Stimulated activated CD4-positive, alpha-beta T cell treated with anti-CD3 and anti-CD28 coated beads, Interleukin-4, amount 100 ng/mL, for 1 hour (primary cell): ENCODE data around the gene EHBP1.
"Not testable (repeated sequence)": the region's sequence is repeated elsewhere in the genome, so short reads cannot be mapped to it uniquely, and the experiment has no call there.

ENCODE experiments used
- DNase-seq: peaks from one replicate; pipeline ENCODE4 v3.0.0-alpha.2; 2020

Gene EHBP1

DNA sequence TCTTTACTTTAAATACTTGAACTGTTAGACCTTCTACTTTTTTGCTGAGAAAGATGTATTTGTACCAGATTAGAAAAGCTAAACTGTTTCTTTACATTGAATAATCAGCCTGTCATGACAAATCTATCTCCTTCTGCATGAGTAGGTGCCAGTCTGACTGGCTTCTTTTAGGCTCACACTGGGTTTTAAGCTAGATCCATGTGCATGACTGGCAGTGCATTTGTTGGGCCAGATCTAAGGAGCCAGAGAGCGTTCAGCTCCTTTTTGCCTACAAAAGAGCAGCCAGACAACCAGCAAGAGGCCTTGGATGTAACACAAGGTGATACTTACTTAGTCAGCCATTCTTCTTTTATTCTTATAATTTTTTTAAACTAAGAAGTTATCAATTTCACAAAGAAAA, 263.2 kb downstream of the EHBP1 start:
- no peak for DNase-seq

DNA sequence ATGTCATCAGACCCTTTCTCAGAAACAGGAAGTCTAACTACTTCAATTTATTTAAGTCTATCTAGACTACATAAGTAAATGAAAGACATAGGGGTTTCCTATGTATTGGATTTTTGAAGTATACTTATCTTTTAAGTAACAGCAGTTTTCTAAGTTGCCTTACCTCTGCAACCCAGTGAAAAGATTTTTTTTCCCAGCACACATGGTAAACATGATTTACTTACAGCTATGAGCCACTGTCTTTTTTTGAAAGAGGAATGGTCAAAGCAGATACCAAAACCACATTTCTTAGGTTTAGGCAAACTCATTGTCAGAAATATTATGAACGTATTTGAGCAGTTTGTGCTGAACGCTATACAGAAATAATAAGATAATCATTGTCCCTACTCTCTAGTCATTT, 266.4 kb downstream of the EHBP1 start:
- no peak for DNase-seq

DNA sequence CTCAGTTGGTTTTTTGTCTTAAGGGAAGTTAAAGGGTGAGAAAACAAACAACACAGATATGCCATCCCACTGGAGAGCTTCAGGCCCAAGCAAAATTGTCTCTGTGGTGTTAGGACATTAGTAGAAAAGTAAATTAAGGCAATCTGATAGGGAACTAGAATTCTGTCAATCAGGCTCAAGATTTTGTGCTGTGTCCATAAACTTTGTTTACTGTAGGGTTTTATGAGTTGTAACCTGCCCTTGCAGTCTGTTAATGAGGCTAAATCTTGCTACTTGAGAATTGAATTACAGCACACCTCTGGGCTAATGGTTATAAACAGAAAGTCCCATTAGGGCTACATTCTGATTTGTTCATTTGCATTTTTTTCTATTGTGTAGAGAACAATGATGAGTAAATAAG, 267.1 kb downstream of the EHBP1 start:
- DNase-seq, result no peak

DNA sequence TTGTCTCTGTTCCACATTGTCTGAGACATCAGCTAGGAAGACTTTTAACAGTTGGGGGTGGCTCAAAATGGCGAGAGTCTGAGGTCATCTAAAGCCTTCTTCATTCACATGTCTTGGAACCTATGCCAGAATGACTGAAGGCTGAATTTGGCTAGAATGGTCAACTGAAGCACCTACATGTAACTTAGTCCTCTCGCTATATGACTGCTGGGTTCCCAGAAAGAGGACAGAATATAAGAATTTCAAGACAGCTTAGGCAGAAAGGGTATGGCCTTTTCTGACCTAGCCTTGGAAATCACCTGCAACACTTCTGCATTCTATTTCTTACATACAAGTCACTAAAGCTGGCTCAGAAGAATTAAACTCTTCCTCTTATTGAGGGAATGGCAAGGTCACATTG, 269.5 kb downstream of the EHBP1 start:
- no peak for DNase-seq

DNA sequence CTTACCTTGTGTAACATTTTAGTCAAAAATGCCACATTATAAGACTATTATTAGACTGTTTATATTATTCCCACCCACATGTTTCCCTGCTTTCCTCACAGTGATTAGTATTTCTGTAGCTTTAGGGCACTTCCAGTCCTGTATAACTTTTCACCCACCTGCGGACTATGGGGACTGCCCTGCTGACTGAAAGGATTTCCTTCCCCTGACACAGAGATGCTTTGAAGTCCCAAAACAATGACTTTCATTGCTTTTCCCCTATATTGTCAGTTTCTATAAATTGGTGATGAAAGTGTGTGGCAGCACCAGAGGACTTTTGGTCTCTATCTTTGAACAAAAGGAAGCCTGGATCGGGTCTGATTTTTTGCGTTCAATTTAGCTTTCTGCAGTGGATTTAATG, 286.1 kb downstream of the EHBP1 start:
- no peak for DNase-seq

DNA sequence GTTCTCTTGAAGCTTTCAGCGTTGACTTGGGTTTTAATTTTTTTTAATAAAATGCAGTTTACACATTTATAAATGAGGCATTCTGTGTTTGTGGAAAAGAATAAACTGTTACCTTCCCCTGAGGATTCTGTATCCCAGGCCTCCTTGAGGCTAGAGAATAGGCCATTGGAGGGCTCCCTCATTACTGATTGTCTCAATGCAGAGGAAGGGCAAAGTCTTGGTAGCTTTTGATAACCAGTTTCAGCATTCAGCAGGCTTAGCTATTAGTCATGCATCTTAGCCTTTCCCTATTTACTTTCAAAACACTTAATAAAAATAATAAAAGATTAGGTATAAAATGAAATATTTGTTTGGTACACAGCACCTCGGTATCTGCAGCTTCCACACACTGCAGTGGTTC, 287.0 kb downstream of the EHBP1 start:
- DNase-seq, result no peak

DNA sequence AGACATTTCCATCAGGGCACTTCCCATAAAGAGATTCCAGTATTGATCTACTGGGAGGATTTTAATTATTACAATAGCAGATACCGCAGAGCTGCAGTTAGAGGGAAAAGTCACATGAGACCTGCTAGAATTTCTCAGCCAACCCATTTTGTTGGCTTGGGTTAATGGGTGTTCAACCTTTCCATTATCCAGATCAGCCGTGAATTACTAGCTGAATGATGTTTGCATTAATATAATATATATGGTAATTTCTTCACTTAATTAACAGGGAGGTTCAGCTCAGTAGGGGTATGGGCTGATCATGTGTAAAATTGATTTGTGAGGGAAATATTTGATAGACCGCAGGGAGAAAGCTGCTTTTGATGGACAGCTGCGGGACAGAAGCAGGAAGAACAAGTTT, 288.7 kb downstream of the EHBP1 start:
- no peak for DNase-seq

DNA sequence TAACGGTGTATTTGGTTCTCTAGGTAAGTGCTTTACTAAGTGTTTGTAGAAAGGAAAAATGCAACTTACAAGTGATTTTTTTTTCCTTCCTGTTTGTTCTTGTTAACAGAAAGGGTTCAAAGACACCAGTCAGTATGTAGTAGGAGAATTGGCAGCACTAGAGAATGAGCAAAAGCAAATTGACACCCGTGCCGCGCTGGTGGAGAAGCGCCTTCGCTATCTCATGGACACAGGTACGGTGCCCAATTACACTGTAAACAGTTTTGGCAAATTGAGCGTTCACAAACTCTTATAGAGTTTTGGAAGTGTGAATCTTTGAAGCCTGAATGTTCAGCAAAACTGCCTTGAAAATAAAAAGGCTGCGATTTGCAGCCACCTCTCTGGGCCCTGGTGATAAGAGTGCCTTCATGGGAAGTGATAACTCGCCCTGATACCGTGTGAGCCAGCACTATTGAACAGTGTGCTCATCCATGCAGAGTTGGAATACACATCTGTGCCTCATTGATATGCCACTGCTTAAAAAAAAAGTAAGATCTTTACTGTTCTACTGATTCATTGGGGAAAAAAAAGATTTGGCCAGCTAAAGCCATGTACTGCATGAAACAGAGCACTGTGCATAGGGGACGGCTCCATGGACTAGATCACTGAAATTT, 291.1 kb downstream of the EHBP1 start:
- no peak for DNase-seq

DNA sequence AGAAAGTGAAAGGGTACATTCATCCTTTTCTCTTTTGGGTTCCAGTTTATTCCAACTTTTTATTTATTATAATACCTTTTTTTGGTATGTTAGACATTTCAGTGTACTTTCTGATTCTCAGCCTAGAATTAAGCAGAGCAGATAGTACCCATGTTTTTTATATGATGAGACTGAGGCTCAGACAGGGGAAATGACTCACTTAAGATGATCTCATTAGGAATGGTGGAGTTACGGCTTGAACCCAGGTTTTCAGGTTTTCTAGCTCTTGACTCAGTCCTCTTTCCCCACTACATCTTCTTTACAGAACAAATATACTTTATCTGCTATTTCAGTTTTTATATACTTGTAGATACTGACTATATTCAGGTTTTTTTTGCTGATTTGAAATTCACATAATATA, 293.4 kb downstream of the EHBP1 start:
- no peak for DNase-seq

DNA sequence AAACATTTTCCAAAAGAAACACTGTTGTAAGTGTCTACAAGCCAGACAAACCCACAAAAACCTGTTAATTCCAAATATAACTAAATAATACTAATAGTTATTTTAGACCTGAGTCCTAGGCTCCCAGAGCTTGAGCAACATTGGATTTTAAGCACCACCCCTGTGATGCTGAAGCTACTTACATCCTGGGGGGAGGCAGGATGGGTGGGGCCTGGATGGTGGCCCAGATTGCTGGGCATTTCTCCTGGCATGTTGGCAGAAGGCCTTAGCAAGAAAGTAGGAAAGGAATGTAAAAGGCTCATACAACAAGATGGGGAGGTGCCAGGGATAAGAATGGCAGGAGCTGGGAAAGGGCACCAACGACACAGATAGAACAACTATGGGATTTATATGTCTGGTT, 294.4 kb downstream of the EHBP1 start:
- DNase-seq, result no peak

DNA sequence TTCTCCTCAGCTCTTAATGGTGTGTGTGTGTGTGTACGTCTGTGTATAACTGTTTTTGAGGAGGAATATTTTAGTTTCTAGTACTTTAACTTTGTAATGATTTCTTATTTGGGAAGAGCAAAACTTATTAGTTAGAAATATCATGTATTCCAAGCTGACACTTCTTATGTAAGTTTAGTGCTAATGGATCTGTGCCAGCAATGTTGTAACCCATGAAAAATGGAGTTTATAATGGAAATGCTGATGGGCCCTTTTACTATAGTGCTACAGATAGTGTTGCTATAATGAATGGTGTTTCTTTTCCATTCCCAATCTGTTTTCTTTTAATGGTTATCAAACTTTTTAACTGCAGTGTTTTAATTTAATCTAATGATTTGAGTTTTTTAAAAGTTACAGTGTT, 295.3 kb downstream of the EHBP1 start:
- DNase-seq, result no peak

DNA sequence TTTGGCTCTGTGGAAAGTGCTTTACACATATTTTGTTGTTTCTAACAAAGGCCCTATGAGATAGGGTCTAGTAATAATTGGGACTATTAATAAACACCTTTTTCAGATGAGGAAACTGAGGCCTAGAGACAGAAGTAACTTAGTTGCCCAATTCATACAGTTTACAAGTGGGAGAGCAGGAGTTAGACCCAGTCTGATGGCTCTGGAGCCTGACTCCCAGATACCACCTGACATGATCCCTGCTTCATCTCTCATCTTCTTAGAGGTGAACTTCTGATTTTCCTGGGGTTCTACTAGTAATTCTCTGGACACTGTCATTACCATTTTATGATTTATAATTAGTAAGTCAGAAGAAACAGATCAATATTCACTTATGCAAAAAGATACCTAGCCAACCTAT, 296.1 kb downstream of the EHBP1 start:
- DNase-seq, result no peak

DNA sequence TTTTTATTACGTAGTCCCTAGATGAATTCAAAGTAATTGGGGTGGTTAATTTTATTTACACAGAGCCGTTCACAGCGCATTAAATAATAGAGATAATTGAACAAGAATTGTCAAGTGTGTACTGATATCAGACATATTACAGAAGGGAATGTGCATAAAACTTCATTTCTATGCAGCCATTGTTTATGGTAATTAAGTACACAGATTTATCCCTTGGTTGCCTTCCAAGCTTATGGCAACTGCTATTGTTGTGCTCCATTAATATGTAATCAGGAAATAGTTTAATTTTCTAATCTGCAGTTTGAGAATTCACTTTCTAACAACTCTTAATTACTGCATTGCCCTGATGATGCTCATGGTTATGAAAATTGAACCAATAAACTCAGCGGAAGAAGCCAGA, 297.8 kb downstream of the EHBP1 start:
- DNase-seq, result no peak

DNA sequence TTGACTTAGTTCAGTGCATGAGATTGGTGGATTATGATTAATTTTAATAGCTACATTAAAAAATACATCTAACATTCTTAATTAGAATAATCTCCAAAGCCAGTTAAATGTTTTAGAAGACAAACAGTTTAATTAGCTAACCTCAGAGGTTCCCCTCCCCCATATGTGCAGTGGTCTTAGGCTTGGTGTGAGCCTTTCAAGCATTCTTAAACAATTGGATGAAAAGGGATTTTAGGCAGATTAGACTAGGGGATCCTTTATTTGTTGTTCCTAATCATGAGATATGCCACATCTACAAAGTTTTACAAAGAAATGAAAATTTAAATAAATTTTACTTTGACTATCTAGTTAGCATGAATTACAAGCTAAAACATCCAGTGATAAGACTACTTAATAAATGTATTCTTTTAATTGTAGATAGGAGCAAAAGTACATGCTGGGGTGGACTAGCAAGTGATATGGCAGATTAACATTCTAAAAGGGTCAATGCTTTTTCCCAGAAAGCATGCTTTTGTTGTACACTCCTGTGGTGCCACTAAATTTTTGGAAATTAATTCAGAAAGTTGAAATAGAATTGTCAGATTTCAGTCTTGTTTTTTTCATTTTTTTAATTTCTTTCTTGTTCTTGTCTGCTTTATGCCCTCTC, 302.4 kb downstream of the EHBP1 start:
- no peak for DNase-seq

DNA sequence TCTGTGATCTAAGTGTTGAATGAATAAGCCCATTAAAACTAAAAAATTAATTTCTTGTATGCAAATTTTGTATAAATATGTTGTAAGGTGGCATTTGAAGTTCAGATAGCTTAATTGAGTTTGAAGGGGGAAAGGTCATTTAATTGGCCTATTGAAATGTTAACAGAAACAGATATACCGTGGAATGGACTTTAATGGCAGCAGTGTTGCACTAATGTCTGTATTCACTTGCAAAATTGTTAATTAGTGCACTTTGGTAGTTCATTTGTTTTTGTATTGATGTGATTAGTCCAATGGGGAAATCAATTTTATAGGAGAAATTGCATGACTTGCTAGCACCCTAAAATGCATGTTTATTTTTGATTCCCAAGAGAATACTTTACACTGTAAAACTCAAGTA, 303.3 kb downstream of the EHBP1 start:
- DNase-seq, result no peak

DNA sequence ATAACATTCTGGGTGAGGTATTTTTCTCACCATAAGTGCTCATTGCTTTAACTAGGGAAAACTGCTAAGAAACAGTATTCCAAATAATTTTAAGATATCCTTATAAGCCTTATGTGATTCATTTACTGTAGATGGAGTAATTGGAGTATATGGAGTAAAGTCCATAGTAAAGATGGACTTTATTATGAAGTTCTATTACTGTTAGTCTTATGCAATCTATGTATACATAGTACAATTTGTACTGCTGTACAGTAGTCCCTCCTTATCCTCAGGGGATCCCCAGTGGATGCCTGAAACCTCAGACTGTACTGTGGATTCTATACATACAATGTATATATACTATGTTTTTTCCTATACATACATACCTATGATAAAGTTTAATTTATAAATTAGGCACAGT, 304.0 kb downstream of the EHBP1 start:
- no peak for DNase-seq

DNA sequence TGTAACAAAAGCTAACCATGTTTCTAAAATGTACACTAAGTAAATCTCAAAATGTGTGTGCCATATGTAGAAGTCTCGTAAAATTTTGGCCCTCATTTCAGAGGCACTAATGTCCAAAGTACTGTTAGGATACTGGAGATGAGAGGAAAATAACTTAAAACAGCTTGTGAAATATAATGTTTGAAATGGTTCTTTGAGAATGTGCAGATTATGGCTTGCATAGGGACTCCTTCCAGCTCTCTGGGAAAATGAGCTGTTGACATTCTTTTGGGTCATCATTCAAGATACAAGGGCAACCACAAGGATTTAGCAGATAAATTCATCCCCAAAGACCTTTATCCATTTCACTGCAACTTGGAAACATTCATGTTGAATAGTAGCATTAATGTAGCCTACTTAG, 307.0 kb downstream of the EHBP1 start:
- DNase-seq, result no peak

DNA sequence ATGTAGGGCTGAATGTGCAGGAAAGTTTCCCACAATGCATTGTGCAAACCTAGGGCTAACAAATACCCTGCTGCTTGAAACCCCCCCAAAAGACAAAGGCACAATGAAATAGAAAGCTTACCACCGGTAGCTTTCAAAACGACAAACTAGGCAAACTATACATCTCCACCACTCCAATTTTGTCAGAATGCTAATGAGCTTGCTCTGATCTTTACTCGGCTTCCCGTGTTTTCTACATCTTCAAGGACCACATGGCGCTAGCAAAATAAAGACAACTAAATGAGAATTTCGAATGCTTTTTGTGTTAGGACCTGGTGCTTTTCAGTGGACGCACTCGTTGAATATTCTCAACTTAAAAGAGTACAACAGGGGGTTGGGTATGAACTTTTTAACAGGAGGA, 307.9 kb downstream of the EHBP1 start:
- no peak for DNase-seq

DNA sequence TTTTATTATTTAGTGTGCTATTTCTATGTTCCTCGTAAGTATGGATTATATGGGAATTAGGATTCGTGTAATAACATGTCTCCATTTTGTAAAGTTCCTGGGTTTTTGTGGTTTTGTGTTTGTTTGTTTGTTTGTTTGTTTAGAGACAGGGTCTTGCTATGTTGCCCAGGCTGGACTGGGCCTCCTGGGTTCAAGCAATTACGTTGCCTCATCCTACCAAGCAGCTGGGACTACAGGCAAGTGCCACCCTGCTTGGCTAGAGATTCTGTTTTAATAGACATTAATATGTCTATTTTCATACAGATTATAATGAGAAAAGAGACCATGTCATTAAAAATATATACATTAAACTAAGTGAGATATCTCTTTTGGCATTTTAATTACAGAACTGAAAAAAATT, 309.9 kb downstream of the EHBP1 start:
- DNase-seq, result no peak

DNA sequence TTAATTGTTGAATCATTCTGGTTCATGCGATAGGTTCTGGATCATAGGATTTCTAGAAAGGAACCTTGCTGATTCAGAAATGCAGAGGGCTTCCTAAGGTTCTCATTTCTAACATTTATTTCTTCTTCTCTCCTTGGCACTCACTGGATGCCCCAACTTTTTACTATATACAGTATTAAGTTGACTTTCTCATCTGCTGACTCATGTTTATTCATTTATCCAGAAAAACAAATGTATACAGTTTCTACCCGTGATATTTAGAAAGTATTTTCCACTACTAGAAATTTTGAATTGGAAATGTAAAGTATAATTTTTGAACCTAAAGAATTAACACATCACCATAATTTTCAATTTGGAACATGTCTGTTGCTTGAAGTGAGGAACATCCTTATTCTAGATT, 312.9 kb downstream of the EHBP1 start:
- DNase-seq, result no peak

DNA sequence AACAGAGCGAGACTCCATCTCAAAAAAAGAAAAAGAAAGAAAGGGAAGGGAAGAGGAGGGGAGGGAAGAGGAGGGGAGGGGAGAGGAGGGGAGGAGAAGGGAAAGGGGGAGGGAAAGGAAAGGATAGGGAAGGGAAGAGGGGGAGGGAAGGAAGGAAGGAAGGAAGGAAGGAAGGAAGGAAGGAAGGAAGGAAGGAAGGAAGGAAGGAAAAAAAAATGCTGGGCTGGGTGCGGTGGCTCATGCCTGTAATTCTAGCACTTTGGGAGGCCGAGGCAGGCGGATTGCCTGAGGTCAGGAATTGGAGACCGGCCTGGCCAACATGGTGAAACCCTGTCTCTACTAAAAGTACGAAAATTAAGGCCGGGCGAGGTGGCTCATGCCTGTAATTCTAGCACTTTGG, 314.2 kb downstream of the EHBP1 start:
- not testable (repeated sequence) for DNase-seq

DNA sequence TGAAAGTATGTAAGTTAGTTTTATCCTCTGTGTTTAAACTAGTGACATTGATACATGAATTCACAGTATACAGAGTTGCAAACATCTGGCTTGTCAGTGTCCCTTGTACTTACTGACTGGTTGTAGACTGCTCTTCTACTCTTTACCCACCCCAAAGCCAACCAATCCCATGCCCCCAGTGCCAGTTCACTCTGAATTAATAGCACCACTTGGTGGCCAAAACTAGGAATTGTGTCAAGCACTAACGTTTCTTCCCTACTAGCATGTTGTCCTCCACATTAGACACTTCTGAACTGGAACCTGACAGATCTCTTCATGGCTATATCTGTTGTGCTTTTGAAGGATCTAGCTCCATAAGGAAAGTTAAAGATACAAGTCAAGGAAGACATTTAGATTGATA, 317.9 kb downstream of the EHBP1 start:
- no peak for DNase-seq

DNA sequence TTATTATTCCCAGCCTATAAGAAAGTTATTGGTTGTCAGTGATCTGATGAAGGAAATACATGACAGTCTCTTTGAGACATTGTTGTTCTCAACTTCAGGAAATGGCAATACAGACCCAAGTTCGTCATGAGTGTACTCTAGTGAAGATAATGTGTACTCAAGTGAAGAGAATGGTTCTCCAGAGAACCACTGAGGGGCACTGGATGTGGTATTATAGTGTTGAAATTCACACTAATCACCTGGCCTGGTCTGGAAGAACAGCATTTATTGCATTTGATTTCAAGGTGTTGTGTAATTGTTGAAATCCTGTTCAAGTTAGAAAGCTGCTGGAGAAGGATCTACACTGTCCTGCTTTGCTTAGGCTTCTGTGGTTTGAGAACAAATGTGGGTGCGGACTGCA, 321.7 kb downstream of the EHBP1 start:
- DNase-seq, result no peak

DNA sequence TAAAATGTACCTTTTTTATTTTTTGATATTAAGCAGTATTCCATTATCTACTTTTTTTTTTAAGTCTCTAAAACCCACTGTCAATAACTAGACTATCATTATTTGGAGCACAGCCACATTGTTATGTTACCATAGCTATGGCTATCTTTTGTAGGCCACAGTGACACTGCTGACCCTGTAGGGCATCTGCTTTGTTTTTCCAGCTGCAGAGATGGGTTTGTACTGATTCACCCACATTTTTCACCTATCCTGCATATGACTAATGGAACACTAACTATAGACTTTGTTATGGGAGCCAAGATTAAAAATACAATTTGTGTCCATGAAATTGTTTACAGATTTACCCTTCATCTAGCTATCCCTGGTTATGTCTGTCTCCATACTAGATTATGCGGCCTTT, 323.5 kb downstream of the EHBP1 start:
- no peak for DNase-seq

DNA sequence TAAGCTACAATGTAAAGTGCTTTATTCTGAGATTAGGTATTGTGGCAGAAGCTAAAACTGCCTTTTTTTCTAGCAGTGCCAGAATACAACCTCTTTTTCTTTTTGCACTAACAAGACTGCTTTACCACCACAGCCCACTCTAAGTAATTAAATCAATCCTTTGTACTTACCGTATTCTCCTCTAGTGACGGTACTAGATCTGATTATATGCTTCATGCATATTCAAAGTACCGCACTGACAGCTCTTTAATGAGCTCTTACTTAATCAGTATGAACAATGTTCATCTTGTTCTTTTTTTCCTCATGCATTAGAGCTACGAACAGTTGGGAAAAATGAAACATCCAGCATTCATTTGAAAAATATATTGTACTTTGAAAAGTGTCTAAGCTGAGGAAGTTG, 329.0 kb downstream of the EHBP1 start:
- no peak for DNase-seq
